GM06990 (cell line): Measurements from ENCODE around the gene B3GNT2.

Experiments used
- DNase-seq: peaks from one replicate; pipeline ENCODE4 v3.0.0-alpha.2; 2011; ENCODE audit not compliant: insufficient read length; ENCODE audit errors: extremely low read depth
- H3K27me3 ChIP-seq: replicated peaks from 2 replicates; pipeline ENCODE4 v1.6.0; 2011; ENCODE audit warnings: low read length; ENCODE audit not compliant: control insufficient read depth, insufficient read depth
- H3K36me3 ChIP-seq: 2 replicates; pipeline ENCODE4 v1.5.1; 2011; ENCODE audit warnings: low read length; ENCODE audit not compliant: control insufficient read depth, insufficient read depth
- H3K4me3 ChIP-seq: replicated peaks from 2 replicates; pipeline ENCODE4 v1.5.1; 2011; ENCODE audit warnings: low read depth, mild to moderate bottlenecking, control low read depth, low read length
- CTCF ChIP-seq: IDR thresholded peaks from 2 replicates; pipeline ENCODE4 v1.5.1; 2011; ENCODE audit warnings: low read length, control low read depth, mild to moderate bottlenecking, inconsistent platforms; ENCODE audit not compliant: insufficient read depth, poor library complexity, severe bottlenecking

B3GNT2 gene

DNA sequence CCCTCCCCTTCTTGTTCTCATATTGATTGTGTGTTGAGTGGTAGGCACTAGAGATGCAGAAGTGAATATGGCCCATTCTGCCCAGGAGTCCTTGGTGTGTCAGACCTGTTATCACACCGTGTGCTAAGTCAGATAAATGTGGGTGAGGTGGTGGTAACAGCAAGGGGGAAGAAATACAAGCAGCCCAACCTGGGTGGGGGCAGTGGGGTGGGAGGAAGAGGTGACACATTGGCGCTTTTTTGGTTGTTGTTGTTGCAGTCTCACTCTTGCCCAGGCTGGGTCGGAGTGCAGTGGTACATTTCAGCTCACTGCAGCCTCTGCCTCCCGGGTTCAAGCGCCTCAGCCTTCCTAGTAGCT is 12.8 kb downstream of the B3GNT2 start:
- TF ChIP-seq CTCF, result no peak
- no peak for DNase-seq
- H3K27me3 ChIP-seq, result no peaks in the 10 kb centered on the region
- H3K36me3 ChIP-seq, result peaks cover 19% of the 10 kb centered on the region
- H3K4me3 ChIP-seq, result no peak overlapping the region

GRCh38 chr2:62209427-62209991 is 13.6 kb downstream of the B3GNT2 start:
- TF ChIP-seq CTCF, result no peak
- Histone ChIP-seq H3K27me3 (no peaks in the 10 kb centered on the region), H3K36me3 (peaks cover 19% of the 10 kb centered on the region), H3K4me3 (no peak overlapping the region)
- no peak for DNase-seq

DNA sequence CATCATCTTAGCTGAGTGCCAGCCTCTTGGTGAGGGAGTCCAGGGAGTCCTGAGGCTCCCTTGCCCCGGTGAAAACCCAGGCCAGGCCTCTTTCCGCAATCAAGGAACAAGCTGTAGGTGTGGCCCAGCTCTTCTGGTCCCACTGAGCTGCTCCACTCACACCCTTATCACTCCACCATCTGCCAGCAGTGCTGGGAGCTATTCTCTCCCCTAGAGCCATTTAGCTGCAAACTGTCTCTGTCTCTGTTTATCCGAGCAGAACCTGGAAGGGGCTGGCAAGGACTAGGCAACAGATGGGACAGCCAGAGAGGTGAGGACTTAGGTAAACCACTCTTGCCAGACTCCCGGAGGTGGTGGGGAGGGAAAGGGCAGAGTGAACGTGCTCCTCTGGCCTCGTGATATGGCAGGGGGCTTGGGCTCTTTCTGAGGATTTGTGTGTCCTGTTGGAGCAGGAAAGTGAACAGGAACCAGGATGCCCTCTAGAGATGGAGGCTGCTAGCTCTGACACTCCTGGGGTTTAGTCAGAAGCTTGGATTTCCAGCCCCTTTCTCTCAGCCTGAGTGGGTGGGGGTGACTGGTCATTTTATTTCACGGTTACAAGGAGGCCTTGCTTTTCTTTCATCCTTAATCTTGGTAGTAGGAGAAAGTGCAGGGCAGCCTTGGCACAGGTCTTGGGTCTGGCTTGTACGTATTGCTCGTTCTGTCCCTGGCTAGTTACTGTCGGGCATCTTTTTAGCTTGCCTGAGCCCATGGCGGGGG is 19.6 kb downstream of the B3GNT2 start:
- Histone ChIP-seq H3K27me3 (no peaks in the 10 kb centered on the region), H3K36me3 (peaks cover 12% of the 10 kb centered on the region), H3K4me3 (no peak overlapping the region)
- TF ChIP-seq CTCF, result no peak
- no peak for DNase-seq

GRCh38 chr2:62216113-62216512 is 20.2 kb downstream of the B3GNT2 start:
- no peak for TF ChIP-seq CTCF
- Histone ChIP-seq H3K27me3 (no peaks in the 10 kb centered on the region), H3K36me3 (peaks cover 12% of the 10 kb centered on the region), H3K4me3 (no peak overlapping the region)
- DNase-seq, result no peak

DNA sequence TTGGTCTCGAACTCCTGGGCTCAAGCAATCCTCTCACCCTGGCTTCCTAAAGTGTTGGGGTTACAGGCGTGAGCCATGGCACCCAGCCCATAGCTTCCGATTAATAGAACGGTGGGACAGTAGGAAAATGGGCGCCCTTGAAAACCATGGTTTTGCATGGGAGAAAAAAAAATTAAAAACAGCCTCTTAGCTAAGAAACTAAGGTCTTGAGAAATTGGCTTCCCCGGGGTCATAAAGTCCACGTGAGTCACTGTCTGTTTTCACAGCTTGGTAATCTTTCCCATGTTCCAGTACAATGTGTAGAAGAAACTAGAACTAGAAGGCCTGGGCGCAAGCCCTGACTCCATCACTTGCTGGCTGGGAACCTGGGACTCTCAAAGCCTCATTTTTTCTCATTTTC is 20.7 kb downstream of the B3GNT2 start:
- peaks cover 9% of the 10 kb centered on the region for H3K36me3 ChIP-seq
- H3K4me3 ChIP-seq, result no peak overlapping the region
- DNase-seq, result no peak
- TF ChIP-seq CTCF, result no peak
- no peaks in the 10 kb centered on the region for H3K27me3 ChIP-seq
